PC-9 (cell line): ENCODE data around the gene CALN1.

Experiments used
- CTCF ChIP-seq: fragments of 200-600 bp; sonication (generic); conservative IDR thresholded peaks from 2 replicates; pipeline ENCODE4 v1.6.1; 2017; ENCODE audit warnings: mixed run types, antibody characterized with exemption, mild to moderate bottlenecking, moderate library complexity
- EZH2 ChIP-seq: fragments of 200-600 bp; sonication (generic); IDR thresholded peaks from 2 replicates; pipeline ENCODE4 v1.8.0; 2017; ENCODE audit warnings: antibody characterized with exemption, low read depth

DNA sequence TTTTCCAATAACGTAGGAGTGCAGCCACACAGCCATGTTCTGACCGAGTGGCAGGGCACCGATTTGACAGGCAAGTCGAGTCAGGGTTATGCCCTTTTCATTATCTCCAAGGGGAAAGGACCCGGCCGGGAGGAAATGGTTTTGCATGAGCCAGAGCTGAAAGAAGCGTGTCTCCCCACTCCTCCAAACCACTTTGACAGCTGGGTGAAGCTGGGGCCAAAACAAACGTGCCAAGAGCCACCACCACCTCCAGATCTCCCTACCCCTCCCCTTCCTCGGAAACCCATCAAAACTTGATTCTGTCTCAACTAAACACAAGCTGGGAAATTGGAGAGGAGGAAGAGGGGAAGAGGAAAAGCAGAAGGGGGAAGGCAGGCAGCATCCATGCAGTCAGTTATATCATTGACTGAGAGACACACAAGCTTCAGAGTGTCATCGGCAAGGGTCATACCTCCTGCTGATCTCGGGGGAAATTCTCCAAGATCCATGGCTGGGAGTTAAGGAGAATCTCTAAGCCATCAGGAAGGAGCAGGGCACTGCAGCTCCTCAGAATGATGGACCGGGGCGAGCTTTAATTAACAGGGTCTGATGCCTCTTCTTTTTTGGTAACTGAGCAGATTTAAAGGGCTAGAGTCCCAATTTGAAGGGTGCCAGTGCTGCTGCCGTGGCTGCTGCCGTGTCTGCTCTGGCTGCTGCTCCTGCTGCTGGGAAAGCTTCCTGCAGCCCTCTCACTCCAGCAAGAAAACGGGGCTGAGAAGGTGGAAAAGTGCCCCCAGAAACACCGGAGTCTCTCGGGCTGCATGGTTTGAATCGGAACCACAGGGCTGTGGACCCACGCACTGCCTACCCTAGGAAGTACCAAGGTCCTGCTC lies 34.7 kb upstream of the CALN1 start:
- TF ChIP-seq CTCF (no peak), EZH2 (no peak)
